GM19351 (cell line): ENCODE measurements around the gene SCAF8.

ENCODE experiments used
- ATAC-seq: cut with Tn5 transposase; IDR thresholded peaks from one replicate; pipeline ENCODE4 v1.9.1; 2021; ENCODE audit warnings: mild to moderate bottlenecking, moderate library complexity; ENCODE audit not compliant: unreplicated experiment

Gene SCAF8

DNA sequence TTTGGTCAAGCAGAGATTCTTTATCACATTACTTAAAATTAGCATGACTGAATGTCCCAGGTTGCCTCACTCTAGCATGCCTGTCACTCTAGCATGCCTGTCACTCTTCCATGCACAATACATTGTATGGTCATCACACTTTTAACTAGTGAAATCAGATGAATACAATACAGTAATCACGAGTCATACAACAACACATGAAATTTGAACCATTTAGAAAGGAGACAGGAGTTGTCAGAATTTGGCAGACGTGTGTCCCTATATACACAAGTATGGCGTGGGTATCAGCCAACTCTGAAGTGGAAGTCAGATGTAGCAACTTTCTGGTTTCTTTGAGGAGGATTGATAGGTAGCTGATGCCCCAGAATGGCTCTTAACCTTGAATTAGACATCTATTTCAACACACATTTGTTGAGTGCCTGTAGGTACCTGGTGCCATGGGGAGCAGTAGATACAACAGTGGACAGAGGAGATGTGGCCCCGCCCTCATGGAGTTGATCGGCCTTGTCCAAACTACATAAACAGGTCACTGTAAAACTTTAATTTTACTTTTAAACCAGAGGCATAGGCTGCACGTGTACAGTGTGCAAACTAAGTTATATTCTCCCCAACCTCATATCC lies 145.8 kb downstream of the SCAF8 start:
- ATAC-seq, result no peak

DNA sequence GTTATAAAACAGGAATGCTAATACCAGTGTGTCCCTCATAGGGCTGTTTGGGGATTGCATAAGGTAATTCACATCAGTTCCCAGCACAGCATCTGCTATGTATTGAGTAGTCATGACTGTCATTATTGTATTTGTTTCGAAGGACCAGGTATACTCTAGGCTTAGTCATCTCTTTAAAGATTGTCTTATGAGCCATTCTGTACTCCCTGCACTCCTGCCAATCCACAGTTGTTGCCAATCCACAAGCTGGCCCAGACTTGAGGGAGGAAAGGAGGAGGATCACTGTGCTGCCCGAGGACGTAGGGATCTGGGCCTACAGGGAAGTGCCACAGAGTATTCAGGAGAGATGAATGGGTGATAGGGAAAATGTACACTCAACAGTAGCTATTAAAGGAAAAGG lies 148.9 kb downstream of the SCAF8 start:
- ATAC-seq, result no peak
